ENCODE measurements around the gene TMEM81. TPM values are rescaled to one million over a fixed set of nuclear protein-coding genes. Genes with fewer than 3 reads are reported as not detected.

The TMEM81 gene
- polyA plus RNA-seq, 3 donors, result 0.17 to 1.5 (median 0.36) TPM

DNA sequence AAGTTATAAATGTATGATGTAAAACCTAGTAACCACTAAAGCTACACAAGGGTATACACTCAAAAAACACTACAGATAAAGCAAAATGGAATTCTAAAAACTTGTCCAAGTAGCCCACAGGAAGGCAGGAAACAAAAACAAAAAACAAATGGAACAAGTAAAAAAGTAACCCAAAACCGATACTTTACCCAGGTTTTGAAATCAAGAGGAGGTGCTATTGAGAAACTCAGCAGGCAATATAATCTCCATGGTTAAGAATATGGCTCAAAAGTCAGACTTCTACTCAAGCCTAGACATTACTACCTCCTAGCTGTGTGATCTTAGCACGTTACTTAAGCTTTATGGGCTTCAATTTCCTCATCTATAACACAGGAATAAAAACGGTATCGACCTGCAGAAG, 24.2 kb upstream of the TMEM81 start:
- H3K9ac ChIP-seq (ENCODE audit: insufficient read depth, low read length, poor library complexity, severe bottlenecking), result no peak overlapping the region
- Mint-ChIP-seq H3K27me3 (ENCODE audit: low read depth in 3 of 3) (no peaks in the 10 kb centered on the region), H3K27ac (no peak overlapping the region), H3K4me3 (no peak overlapping the region), H3K4me1 (no peaks in the 10 kb centered on the region), H3K9me3 (peaks cover 0 to 3% (median 0%) of the 10 kb centered on the region in 7 donors), H3K36me3 (peaks cover 65 to 89% of the 10 kb centered on the region in 2 donors)
- H3K27me3 ChIP-seq (ENCODE audit: control insufficient read depth in 2 of 2, insufficient read depth in 2 of 2, low read length in 2 of 2), result no peaks in the 10 kb centered on the region
- H3K4me3 ChIP-seq (replicated peaks in 1 of 3; ENCODE audit: low read depth in 2 of 3, low read length in 3 of 3), result no peak overlapping the region
- peaks cover 3% of the 10 kb centered on the region for H3K79me2 ChIP-seq (ENCODE audit: insufficient read depth, low read length)
- TF ChIP-seq, protein P1, sequence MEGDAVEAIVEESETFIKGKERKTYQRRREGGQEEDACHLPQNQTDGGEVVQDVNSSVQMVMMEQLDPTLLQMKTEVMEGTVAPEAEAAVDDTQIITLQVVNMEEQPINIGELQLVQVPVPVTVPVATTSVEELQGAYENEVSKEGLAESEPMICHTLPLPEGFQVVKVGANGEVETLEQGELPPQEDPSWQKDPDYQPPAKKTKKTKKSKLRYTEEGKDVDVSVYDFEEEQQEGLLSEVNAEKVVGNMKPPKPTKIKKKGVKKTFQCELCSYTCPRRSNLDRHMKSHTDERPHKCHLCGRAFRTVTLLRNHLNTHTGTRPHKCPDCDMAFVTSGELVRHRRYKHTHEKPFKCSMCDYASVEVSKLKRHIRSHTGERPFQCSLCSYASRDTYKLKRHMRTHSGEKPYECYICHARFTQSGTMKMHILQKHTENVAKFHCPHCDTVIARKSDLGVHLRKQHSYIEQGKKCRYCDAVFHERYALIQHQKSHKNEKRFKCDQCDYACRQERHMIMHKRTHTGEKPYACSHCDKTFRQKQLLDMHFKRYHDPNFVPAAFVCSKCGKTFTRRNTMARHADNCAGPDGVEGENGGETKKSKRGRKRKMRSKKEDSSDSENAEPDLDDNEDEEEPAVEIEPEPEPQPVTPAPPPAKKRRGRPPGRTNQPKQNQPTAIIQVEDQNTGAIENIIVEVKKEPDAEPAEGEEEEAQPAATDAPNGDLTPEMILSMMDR (IDR thresholded peaks at IDR 0.05), result no peak
- H3K27ac ChIP-seq (ENCODE audit: low read depth in 1 of 2, low read length in 2 of 2), result no peak overlapping the region
- peaks cover 5% of the 10 kb centered on the region for H4K20me1 ChIP-seq (ENCODE audit: insufficient read depth, low read length)
- intact Hi-C loops (cut with micrococcal nuclease), result no loop called here
- H2AFZ ChIP-seq (ENCODE audit: insufficient read depth, low read depth, low read length, poor library complexity, severe bottlenecking), result no peak overlapping the region
- WGBS (ENCODE audit: insufficient coverage), result no CpG with 5 or more reads among the region's 4 CpGs
- H3K4me2 ChIP-seq (replicated peaks; ENCODE audit: extremely low read depth, low read length, poor library complexity, severe bottlenecking), result no peak overlapping the region
- no peaks in the 10 kb centered on the region for H3K9me3 ChIP-seq (replicated peaks in 1 of 2; ENCODE audit: control insufficient read depth in 1 of 2, insufficient read depth in 1 of 2, low read length in 2 of 2)
- DNase-seq, result no peak
- no peaks in the 10 kb centered on the region for H3K4me1 ChIP-seq (ENCODE audit: control insufficient read depth in 1 of 2, insufficient read depth in 2 of 2, low read length in 2 of 2)
- peaks cover 77 to 95% of the 10 kb centered on the region in 2 donors for H3K36me3 ChIP-seq (replicated peaks in 1 of 2; ENCODE audit: control insufficient read depth in 1 of 2, insufficient read depth in 2 of 2, low read length in 2 of 2)

DNA sequence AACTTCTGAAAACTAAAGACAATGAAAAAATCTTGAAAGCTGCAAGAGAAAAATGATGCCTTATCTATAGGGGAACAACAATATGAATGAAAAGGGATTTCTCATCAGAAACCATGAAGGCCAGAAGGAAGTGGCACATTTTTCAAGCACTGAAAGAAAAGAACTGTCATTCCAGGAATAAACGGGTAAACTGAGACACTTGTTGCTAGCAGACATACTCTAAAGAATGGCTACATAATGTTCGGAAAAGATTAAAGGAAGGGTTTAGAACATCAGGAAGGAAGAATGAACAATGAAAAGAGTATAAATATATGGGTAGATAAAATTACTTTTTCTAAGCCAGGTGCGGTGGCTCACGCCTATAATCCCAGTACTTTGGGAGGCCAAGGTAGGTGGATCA, 23.1 kb upstream of the TMEM81 start:
- Histone ChIP-seq H3K36me3 (replicated peaks in 1 of 2; ENCODE audit: control insufficient read depth in 1 of 2, insufficient read depth in 2 of 2, low read length in 2 of 2) (peaks cover 79 to 96% of the 10 kb centered on the region in 2 donors), H3K9ac (ENCODE audit: insufficient read depth, low read length, poor library complexity, severe bottlenecking) (no peak overlapping the region), H4K20me1 (ENCODE audit: insufficient read depth, low read length) (peaks cover 5% of the 10 kb centered on the region), H3K27me3 (ENCODE audit: control insufficient read depth in 2 of 2, insufficient read depth in 2 of 2, low read length in 2 of 2) (no peaks in the 10 kb centered on the region), H3K27ac (ENCODE audit: low read depth in 1 of 2, low read length in 2 of 2) (no peak overlapping the region), H3K79me2 (ENCODE audit: insufficient read depth, low read length) (peaks cover 3% of the 10 kb centered on the region), H3K4me3 (replicated peaks in 1 of 3; ENCODE audit: low read depth in 2 of 3, low read length in 3 of 3) (no peak overlapping the region), H3K4me1 (ENCODE audit: control insufficient read depth in 1 of 2, insufficient read depth in 2 of 2, low read length in 2 of 2) (no peaks in the 10 kb centered on the region), H3K4me2 (replicated peaks; ENCODE audit: extremely low read depth, low read length, poor library complexity, severe bottlenecking) (no peak overlapping the region), H2AFZ (ENCODE audit: insufficient read depth, low read depth, low read length, poor library complexity, severe bottlenecking) (no peak overlapping the region), H3K9me3 (replicated peaks in 1 of 2; ENCODE audit: control insufficient read depth in 1 of 2, insufficient read depth in 1 of 2, low read length in 2 of 2) (no peaks in the 10 kb centered on the region)
- 95% methylated on average over 3 of the region's 4 CpGs for WGBS (ENCODE audit: insufficient coverage)
- TF ChIP-seq, protein P1 (IDR thresholded peaks at IDR 0.05), result no peak
- H3K4me3 Mint-ChIP-seq, result no peak overlapping the region
- no peaks in the 10 kb centered on the region for H3K27me3 Mint-ChIP-seq (ENCODE audit: low read depth in 3 of 3)
- intact Hi-C loops (cut with micrococcal nuclease), result no loop called here
- H3K27ac Mint-ChIP-seq, result no peak overlapping the region
- no peaks in the 10 kb centered on the region for H3K4me1 Mint-ChIP-seq
- H3K36me3 Mint-ChIP-seq, result peaks cover 70 to 90% of the 10 kb centered on the region in 2 donors
- no peak for DNase-seq
- peaks cover 0 to 3% (median 0%) of the 10 kb centered on the region in 7 donors for H3K9me3 Mint-ChIP-seq

Data from CD14-positive monocyte (primary cell).